HG03066 (cell line): ENCODE data around the gene MLPH.

Source experiments
- ATAC-seq: cut with Tn5 transposase; IDR thresholded peaks from one replicate; pipeline ENCODE4 v1.9.1; 2021; ENCODE audit warnings: low read depth; ENCODE audit not compliant: unreplicated experiment

Gene MLPH

GRCh38 chr2:237558961-237559641, 72.0 kb downstream of the MLPH start:
- ATAC-seq = no peak

GRCh38 chr2:237561221-237561620, 74.2 kb downstream of the MLPH start:
- ATAC-seq = no peak

DNA sequence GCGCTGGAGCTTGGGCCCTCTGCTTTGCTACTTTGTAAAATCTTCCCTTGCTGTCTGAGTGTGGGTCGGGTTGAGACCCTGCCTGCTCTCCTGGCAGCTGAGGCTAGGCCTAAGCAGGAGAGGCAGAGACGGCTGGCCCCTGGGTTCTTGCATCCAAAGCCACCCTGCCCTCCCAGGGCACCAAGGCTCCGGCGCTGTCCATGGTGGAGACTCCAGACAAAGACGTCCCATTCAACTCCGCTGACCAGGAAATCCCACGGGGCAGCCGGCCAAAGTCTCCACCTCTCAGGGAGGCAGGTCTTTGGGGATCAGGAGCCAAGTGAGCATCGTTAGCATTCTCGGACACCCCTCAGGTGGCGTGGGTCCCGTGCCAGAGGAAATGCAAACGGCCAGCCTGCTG, 76.8 kb downstream of the MLPH start:
- no peak for ATAC-seq

DNA sequence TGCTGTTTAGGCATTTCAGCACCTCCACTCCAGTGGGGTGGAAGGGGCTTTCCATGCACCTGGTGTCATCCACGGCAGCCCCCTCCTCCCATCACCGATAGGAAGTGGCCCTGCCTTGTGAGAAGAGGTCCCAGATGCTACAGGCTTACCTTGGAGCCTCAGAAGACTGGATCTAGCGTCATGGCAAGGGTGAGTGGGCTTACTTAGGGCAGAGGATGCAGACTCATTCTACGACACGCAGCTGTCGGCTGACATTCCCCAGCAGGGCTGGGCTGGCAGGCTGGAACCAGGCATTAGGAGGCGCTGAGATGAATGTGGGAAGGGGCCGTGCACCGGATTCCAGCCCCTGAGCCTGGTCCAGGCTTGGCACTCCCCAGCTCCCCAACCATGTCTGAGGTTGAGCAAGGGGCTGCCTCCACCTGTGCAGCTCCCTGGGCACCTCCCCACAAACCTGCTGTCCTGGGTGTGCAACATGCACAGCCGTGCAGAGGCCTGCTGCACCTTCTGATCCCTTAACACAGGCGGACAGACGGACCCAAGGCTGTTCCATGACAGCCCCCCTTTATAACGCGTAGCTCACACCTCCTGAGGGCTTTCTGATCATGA, 77.6 kb downstream of the MLPH start:
- ATAC-seq = no peak

DNA sequence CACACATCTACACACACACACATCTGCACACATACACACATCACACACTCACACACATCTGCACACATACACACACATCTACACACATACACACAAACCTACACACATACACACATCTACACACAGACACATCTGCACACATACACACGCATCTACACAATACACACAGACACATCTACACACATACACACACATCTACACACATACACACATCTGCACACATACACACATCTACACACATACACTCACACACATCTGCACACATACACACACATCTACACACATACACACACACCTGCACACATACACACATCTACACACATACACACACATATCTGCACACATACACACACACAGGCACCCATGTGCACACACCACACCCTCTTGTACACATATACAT, 78.9 kb downstream of the MLPH start:
- ATAC-seq = no peak

- ATAC-seq = no peak
These were observed 79.6 kb downstream of the MLPH start, which contains the start of gene PRLH for GRCh38 chr2:237566401-237567235. Gene PRLH (plus strand): TSS chr2:237566574. CDS start chr2:237566574, 0 bp downstream.

GRCh38 chr2:237567276-237568029, 80.4 kb downstream of the MLPH start:
- ATAC-seq = no peak

DNA sequence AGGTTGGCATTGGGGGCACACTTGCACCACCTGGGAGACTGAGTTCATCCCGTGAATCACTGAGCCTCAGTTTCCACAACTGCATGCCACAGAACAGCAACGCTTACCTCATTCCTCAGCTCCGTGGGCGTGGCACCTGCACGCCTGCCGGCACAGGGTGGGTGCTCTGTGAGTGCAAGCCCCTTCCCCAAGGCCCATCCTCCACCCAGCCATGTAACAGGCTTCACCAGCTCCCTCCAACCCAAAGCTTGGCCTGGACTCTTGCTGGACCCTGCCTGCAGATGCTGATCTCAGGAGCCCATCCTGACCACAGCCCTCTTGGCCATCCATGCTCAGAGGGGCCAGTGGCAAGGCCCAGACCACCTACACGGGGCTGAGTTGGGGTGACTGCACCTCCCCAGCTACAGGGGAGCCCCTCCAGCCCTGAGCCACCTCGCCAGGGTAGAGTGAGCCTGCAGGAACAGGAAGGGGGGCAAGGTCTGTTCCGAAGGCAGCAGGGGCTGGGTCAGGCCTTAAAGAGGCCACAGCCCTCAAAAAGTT, 81.1 kb downstream of the MLPH start:
- ATAC-seq = no peak

GRCh38 chr2:237569041-237569440, 82.0 kb downstream of the MLPH start:
- no peak for ATAC-seq

DNA sequence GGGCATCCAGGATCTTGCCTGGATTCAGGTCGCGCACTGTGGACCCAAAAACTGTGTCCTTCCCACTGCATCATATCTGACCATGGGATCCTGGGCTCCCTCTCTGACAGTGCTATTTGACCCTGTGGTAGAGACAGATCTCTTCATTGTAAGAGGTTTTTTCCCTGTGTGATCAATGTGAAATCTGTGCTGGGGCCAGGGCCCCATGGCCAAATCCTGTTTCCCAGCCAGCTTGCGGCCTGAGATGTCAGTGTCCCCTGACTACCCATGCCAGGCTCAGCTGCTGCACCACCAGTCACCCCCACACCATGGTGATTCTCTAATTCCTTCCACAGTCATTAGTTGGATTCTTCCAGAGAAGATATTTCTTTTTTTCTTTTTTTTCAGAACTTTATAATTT, 82.8 kb downstream of the MLPH start:
- no peak for ATAC-seq

GRCh38 chr2:237570776-237571335, 83.8 kb downstream of the MLPH start:
- ATAC-seq = no peak

GRCh38 chr2:237571551-237571950, 84.5 kb downstream of the MLPH start:
- no peak for ATAC-seq

DNA sequence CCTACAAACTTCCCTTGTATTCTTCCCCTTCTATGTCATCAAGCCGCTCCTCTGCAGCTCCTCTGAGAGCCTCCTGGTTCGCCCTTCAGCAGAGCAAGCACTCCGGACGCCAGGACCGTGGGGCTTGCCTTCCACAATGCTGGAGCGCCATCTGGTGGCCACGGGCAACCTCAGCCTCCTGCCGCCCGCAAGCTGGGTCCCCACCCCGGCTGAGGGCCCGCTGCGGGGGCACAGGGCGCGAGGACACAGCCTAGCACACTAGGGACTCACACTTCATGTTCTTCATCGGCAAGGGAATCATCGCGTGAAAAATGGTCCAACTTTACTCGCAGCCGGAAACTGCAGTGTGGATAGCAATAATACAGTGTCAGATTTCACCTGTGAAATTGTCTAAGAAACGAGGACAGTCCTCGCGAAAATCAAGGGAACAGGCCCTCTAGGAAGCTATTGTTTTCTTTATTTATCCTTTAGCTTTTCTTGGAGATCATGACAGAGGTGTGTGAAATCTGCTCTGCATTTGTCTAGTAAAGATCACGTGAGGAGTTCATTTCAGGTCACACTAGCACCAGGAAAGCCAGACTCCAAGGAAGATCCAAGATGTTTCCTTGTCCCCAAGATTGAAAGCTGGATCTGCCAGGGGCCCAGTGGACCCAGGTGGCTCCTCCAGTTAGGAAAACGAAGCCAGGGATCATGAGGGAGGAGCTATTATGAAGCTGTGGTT, 85.1 kb downstream of the MLPH start:
- ATAC-seq = peak; percentile 78

DNA sequence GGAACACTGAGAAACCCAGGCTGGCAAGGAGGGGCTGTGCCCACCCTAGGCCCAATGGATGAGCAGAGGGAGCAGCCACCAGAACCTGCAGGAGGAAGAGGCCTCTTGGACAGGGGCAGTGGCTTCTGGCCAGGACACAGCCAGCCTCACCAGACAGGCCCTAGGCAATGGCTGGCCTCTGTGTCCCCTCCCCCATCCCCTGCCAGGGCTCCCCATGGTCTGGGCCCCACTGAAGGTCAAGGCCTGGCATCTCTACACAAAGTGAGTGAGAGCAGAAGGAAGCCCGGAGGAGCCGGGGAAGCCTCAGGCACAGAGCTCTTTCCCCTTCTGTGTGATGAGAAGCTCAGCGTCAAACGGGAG, 85.7 kb downstream of the MLPH start:
- ATAC-seq = no peak

DNA sequence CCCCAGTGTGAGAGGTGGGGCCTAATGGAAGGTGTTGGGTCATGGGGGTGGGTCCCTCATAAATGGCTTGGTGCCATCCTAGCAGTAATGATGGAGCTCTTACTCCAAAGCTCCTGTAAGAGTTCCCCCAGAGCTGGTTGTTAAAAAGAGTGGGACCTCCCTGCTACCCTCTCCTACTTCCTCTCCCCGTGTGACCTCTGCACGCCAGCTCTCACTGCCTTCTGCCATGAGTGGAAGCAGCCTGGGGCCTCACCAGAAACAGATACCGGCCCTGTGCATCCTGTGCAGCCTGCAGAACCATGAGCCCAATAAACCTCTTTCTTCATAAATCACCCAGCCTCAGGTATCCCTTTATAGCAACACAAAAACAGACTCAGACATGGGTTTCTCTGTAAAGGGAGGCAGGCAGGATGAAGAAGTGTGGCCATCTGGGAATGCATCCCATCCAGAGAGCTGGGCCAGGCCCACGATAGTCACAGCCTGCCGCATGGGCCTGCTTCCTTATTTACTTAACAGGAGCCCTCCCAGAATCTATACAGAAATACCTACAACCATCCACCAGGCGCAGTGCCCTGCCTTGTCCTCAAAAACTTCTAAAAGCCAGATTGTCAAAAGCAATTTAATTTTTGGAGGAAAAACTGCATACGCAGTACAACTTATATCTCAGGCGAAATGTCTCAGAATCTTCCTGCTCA, 86.8 kb downstream of the MLPH start:
- ATAC-seq = no peak

- no peak for ATAC-seq
These were observed 87.4 kb downstream of the MLPH start for GRCh38 chr2:237574467-237574866.

DNA sequence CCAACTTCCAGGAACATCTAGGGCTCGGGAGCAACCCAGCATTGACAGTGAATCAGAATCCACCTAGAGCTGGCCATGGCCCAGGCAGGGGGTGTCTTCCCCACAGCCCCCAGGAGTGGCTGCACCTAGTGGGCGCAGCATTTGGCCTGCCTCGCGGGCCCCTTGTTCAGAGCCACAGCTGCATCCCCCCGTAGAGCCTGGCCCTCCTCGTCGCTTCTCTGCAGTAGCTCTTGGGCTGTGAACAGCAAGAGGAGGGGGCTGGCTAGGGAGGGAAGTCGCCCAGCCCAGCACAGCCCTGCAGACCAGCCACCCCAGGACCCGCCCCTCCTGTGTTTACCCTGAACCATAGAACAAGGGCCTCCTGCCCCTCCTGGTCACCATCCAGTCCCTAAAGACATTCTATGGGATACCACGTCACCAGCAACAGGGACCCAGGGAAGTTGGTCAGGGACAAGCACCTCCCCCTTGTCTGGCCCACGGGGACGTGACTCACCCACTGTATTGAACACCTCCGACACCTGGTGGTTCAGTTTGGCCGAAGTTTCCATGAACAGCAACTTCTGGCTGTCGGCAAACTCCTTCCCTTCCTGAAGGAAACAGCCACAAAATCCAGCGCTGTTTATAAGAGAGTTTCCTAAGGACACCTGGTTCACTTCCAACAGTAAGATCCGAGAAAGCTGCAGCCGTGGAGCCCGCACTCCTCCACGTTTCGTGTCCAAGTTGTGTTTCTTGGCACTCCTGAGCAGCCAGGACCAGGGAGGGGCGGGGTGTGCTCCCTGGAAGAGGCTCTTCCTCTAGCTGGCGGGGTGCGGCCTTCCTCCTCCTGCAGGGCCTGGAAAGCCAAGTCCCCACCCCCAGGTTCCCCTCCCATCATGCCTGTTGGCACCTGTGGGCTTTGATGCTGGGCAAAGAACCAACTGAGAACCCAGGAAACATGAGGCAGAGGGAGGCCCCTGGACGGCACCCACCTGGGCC, 88.1 kb downstream of the MLPH start:
- no peak for ATAC-seq
